Sigmoid colon (tissue), 7 donors: ENCODE results near the gene GDA. TPM values are rescaled to one million over a fixed set of nuclear protein-coding genes. Genes with fewer than 3 reads are reported as not detected.

Experiments used
- DNase-seq: peaks from one replicate; pipeline ENCODE4 v3.0.0-alpha.2; 2019
- H3K27ac ChIP-seq, 4 donors: fragments of 200-600 bp; sonication (generic); one replicate each; pipeline ENCODE4 v1.5.1; 2016 to 2019; ENCODE audit warnings: mild to moderate bottlenecking in 1 of 4
- H3K27me3 ChIP-seq, 3 donors: fragments of 200-600 bp; sonication (generic); one replicate each; pipeline ENCODE4 v1.5.1; 2019; ENCODE audit warnings: mild to moderate bottlenecking in 1 of 3
- H3K36me3 ChIP-seq, 4 donors: fragments of 200-600 bp; sonication (generic); one replicate each; pipeline ENCODE4 v1.5.1; 2016 to 2019
- H3K4me1 ChIP-seq, 4 donors: fragments of 200-600 bp; sonication (generic); one replicate each; pipeline ENCODE4 v1.5.1; 2017 to 2019
- H3K4me3 ChIP-seq, 4 donors: fragments of 200-600 bp; sonication (generic); one replicate each; pipeline ENCODE4 v1.5.1; 2017 to 2019; ENCODE audit warnings: mild to moderate bottlenecking in 2 of 4, moderate library complexity in 1 of 4
- H3K9me3 ChIP-seq, 4 donors: fragments of 200-600 bp in 3 of 4; sonication (generic) in 3 of 4; one replicate each; pipeline versions ENCODE4 v1.5.1 to v1.6.1; 2013 to 2019
- EP300 ChIP-seq, 4 donors: sonication (generic); formaldehyde crosslinking; IDR thresholded peaks; one replicate each; pipeline ENCODE4 v1.6.1; 2017; ENCODE audit warnings: antibody characterized with exemption in 4 of 4
- POLR2A ChIP-seq, 2 donors: fragments of 450-650 bp; IDR thresholded peaks; one replicate each; pipeline ENCODE4 v1.6.1; 2016; ENCODE audit warnings: antibody characterized with exemption in 2 of 2, mild to moderate bottlenecking in 2 of 2, moderate library complexity in 2 of 2
- POLR2AphosphoS5 ChIP-seq, 4 donors: sonication (generic); formaldehyde crosslinking; IDR thresholded peaks; one replicate each; pipeline ENCODE4 v1.6.1; 2017; ENCODE audit warnings: antibody characterized with exemption in 4 of 4
- WGBS, 2 donors: extraction: QIAGEN DNeasy Blood & Tissue Kit; methylation state at CpG; one replicate each; pipeline ENCODE4 v1.1.7; 2013; 5-methylcytosine and 5-hydroxymethylcytosine counted together
- intact Hi-C: fragments of 100-400 bp; cut with DNase I; formaldehyde crosslinking; loops from one replicate; pipeline ENCODE4 v1.15.1; 2023
- polyA plus RNA-seq, 3 donors: library from polyadenylated mRNA; stranded (reverse); fragments of 200-250 nt; gene quantifications; one replicate each; pipeline ENCODE4 v1.2.3, GENCODE V29; 2013
- total RNA-seq, 4 donors: library from RNA; depleted of rRNA; stranded (reverse); fragments of >200 nt; gene quantifications; one replicate each; pipeline ENCODE4 v1.1.0, GENCODE V29; 2016
- TF ChIP-seq, protein P1 (sequence below), 4 experiments: fragments of 450-650 bp in 3 of 4; fragments of 200-600 bp in 1 of 4; IDR thresholded peaks; one replicate each; pipeline ENCODE4 v1.5.1; 2016 to 2019; ENCODE audit warnings: antibody characterized with exemption in 4 of 4, mild to moderate bottlenecking in 3 of 4, moderate library complexity in 2 of 4
- donor health status: healthy with polysubstance abuse.
- donor health status: Bipolar disorder and iron deficiency.
- donor health status: healthy.

GDA gene
- total and polyA plus RNA-seq, 7 donors, result under 0.01 to 63.1 (median 16.0) TPM; not detected in 2

DNA sequence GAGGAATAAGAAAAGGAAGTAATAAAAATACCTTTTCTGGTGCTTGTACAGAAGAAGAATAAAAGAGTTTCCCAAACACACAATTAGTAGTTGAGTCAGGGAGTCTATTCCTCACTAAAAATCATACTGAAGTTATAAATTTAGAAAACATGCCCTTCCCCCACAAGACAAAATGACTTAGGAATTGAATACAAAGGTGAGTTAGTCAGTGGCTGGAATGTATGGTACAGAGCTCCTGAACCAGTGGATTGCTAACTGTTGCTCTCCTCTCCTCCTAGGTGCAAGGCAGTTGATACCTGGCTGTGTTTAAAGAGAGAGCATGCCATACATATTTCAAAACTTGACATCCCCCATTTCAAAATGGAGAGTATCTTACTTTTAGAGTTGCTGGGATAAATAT, 1.9 kb downstream of the GDA start:
- TF ChIP-seq, protein P1, sequence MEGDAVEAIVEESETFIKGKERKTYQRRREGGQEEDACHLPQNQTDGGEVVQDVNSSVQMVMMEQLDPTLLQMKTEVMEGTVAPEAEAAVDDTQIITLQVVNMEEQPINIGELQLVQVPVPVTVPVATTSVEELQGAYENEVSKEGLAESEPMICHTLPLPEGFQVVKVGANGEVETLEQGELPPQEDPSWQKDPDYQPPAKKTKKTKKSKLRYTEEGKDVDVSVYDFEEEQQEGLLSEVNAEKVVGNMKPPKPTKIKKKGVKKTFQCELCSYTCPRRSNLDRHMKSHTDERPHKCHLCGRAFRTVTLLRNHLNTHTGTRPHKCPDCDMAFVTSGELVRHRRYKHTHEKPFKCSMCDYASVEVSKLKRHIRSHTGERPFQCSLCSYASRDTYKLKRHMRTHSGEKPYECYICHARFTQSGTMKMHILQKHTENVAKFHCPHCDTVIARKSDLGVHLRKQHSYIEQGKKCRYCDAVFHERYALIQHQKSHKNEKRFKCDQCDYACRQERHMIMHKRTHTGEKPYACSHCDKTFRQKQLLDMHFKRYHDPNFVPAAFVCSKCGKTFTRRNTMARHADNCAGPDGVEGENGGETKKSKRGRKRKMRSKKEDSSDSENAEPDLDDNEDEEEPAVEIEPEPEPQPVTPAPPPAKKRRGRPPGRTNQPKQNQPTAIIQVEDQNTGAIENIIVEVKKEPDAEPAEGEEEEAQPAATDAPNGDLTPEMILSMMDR (IDR thresholded peaks at IDR 0.05), result no peak
- TF ChIP-seq POLR2AphosphoS5 (IDR thresholded peaks at IDR 0.05) (no peak), EP300 (IDR thresholded peaks at IDR 0.05) (no peak), POLR2A (IDR thresholded peaks at IDR 0.05) (no peak)
- no peak for DNase-seq
- intact Hi-C loops, result no loop called here

DNA sequence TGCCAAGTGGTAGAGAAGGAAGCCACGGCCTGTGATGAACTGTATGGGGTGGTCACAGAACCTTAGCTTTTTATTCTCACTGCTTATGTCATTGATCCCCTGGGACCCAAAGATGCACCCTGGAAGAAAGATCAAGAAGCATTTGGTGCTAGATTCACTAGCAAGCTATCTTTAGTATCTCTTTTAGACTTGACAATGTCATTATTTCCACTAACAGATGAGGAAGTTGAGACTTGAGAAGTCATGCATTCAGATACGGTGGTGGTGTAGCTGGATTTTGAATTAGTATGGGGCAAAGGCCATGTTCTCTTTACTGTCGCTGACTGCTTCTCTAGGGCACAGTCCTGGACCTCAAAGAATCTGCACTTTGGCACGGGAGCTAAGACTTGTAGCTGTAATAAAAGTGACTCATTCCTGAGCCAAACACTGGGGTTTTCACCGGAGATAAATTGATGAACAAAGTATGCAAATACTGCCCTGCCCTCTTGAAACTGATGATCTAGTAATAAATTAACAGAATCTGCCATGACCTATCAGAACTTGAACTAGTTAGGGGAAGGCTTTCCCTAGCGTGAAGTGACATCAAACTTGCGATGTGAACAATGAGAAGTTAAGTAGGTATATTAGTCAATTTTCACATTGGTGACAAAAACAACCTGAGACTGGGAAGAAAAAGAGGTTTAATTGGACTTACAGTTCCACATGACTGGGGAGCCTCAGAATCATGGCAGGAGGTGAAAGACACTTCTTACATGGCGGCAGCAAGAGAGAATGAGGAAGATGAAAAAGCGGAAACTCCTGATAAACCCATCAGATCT, 5.4 kb downstream of the GDA start:
- Histone ChIP-seq H3K4me3 (no peak overlapping the region), H3K27ac (no peak overlapping the region), H3K36me3 (no peaks in the 10 kb centered on the region), H3K9me3 (no peaks in the 10 kb centered on the region), H3K27me3 (peaks cover 0 to 15% (median 1%) of the 10 kb centered on the region in 3 donors), H3K4me1 (peaks cover 0 to 1% (median under 1%) of the 10 kb centered on the region in 4 donors)
- no peak for TF ChIP-seq POLR2AphosphoS5 (IDR thresholded peaks at IDR 0.05)
- TF ChIP-seq, protein P1 (IDR thresholded peaks at IDR 0.05), result no peak
- no peak for TF ChIP-seq EP300 (IDR thresholded peaks at IDR 0.05)
- TF ChIP-seq POLR2A (IDR thresholded peaks at IDR 0.05), result no peak
- DNase-seq, result no peak
- WGBS, 2 donors, result 37 to 56% methylated on average over 9 of the region's 9 CpGs
- intact Hi-C loops, result no loop called here

More for the DNA sequence above, 1.9 kb downstream of the GDA start:
- H3K9me3 ChIP-seq, result no peaks in the 10 kb centered on the region
- peaks cover 4 to 42% (median 13%) of the 10 kb centered on the region in 3 donors for H3K27me3 ChIP-seq
- no peak overlapping the region for H3K4me3 ChIP-seq
- H3K27ac ChIP-seq, result no peak overlapping the region
- peaks cover 0 to 7% (median 6%) of the 10 kb centered on the region in 4 donors for H3K4me1 ChIP-seq
- H3K36me3 ChIP-seq, result no peaks in the 10 kb centered on the region

DNA sequence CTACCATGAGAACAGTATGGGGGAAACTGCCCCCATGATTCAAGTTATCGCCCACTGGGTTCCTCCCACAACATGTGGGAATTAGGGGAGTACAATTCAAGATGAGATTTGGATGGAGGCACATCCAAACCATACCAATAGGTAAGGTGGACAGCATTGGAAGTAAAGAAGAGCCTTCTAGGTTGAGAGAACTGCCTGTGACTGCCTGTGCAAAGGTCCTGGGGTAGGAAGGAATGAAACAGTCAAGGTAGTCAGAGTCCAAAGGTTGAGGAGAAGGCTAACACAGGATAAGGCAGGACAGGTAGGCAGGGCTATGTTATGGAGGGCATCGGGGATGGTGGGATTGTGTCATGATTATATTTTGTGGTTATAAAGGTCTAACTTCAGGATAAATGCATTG, 6.1 kb downstream of the GDA start:
- H3K27me3 ChIP-seq, result peaks cover 0 to 10% (median 0%) of the 10 kb centered on the region in 3 donors
- no peaks in the 10 kb centered on the region for H3K9me3 ChIP-seq
- no peak for DNase-seq
- H3K4me3 ChIP-seq, result no peak overlapping the region
- no peaks in the 10 kb centered on the region for H3K4me1 ChIP-seq
- H3K36me3 ChIP-seq, result no peaks in the 10 kb centered on the region
- H3K27ac ChIP-seq, result no peak overlapping the region
- no peak for TF ChIP-seq POLR2A (IDR thresholded peaks at IDR 0.05)
- 84 to 89% methylated on average over 2 of the region's 2 CpGs for WGBS, 2 donors
- intact Hi-C loops, result no loop called here

DNA sequence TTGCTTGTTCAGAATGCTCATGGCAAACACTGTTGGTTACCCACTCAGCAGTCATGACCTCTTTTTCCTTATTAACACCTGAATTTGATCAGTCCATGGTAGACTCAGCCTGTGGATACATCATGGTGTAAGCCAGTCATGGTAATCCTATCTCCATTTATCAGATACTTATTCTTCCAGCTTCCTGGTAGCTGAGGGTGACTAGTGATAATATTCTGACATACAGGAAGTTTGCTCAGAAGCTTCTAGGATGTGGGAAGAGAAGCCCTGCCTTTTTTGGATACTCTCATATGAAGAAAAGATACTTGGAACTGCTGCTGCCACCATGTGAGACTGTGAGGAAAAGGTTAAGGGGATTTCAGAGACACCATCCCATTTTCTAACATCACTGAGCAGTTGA, 7.3 kb downstream of the GDA start:
- TF ChIP-seq EP300 (IDR thresholded peaks at IDR 0.05) (no peak), POLR2A (IDR thresholded peaks at IDR 0.05) (no peak), POLR2AphosphoS5 (IDR thresholded peaks at IDR 0.05) (no peak)
- TF ChIP-seq, protein P1 (IDR thresholded peaks at IDR 0.05), result no peak
- intact Hi-C loops, result no loop called here
- H3K4me3 ChIP-seq, result no peak overlapping the region
- no peaks in the 10 kb centered on the region for H3K4me1 ChIP-seq
- H3K9me3 ChIP-seq, result no peaks in the 10 kb centered on the region
- H3K27me3 ChIP-seq, result no peaks in the 10 kb centered on the region
- no peak overlapping the region for H3K27ac ChIP-seq
- DNase-seq, result no peak
- H3K36me3 ChIP-seq, result no peaks in the 10 kb centered on the region

DNA sequence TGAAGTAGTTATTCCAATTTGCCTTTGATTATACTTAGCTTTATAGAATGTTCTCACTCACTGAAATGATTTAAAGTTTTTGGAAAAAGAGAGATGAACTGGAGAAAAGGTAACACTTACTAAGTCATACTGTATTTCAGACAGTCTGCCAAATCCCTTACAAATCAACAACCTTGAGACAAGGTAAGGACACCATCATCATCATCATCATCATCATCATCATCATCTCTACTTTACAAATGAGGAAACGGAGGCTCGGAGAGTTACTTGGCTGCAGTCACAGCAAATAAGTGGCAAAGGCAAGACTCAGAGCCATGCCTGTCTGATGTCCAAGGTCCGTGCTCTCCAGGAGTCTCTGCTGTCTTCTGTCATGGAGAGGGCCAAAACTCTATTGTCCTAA, 9.4 kb downstream of the GDA start:
- no peaks in the 10 kb centered on the region for H3K9me3 ChIP-seq
- intact Hi-C loops, result no loop called here
- H3K27ac ChIP-seq, result no peak overlapping the region
- no peaks in the 10 kb centered on the region for H3K27me3 ChIP-seq
- WGBS, 2 donors, result 89 to 96% methylated on average over 3 of the region's 3 CpGs
- no peak for DNase-seq
- no peak overlapping the region for H3K4me3 ChIP-seq
- H3K36me3 ChIP-seq, result no peaks in the 10 kb centered on the region
- no peaks in the 10 kb centered on the region for H3K4me1 ChIP-seq
- TF ChIP-seq POLR2AphosphoS5 (IDR thresholded peaks at IDR 0.05), result no peak
